ENCODE data around the gene BCL2L2.

DNA sequence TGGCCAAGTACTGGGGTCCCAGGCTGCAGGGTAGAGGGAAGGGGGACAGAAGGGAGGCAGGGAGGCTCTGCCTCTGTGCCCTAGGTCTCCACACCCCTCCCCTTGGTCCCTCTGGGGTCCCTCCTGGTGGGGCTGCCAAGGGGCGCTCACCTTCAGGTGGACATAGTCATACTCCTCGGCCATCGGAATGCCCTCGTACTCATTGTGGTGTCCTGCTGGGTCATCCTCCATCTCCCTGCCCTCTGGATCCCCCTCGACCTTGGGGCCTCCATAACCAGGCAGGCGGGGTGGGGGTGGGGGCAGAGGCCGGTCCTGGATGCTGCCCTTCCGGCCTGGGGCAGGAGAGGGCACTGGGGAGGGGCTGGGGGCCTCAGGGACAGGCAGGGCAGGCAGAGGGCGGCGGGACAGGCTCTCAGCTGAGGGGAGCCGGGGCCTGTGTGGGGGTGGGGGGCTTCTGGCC, 52.6 kb downstream of the BCL2L2 start:
- no peak for TF ChIP-seq YY1 (IDR thresholded peaks at IDR 0.05; ENCODE audit: insufficient read depth, insufficient read length)
- no peak for TF ChIP-seq ZNF274 (IDR thresholded peaks at IDR 0.05; ENCODE audit: low read depth, low read length)
- no peak for TF ChIP-seq SUZ12 (IDR thresholded peaks at IDR 0.05; ENCODE audit: extremely low read depth, insufficient read depth, insufficient read length)

Measured in NT2/D1 (cell line).